ENCODE results near the gene REEP5. TPM values are rescaled to one million over a fixed set of nuclear protein-coding genes. Genes with fewer than 3 reads are reported as not detected.

Gene REEP5
- total RNA-seq, 4 donors from 2014 or later, result 67.2 to 116 (median 89.9) TPM

GRCh38 chr5:112958093-112959088 lies 36.4 kb upstream of the REEP5 start:
- ATAC-seq (peak; percentile 95 to 96), DNase-seq (peak; percentile 80 to 86)
- no peak for TF ChIP-seq POLR2A (IDR thresholded peaks at IDR 0.05)
- TF ChIP-seq CTCF (IDR thresholded peaks at IDR 0.05 in 4 of 5, conservative IDR thresholded peaks at IDR 0.05 in 1 of 5), result no peak
- peak overlapping the region; percentile 40 to 68 (median 62) for H3K27ac ChIP-seq
- H3K4me3 ChIP-seq, result no peak overlapping the region
- no peaks in the 10 kb centered on the region for H3K9me3 ChIP-seq
- peaks cover 31 to 39% of the 10 kb centered on the region in 2 donors for H3K4me1 ChIP-seq
- in situ Hi-C loops (cut with MboI; ENCODE audit: low sequenced_read_pairs in 4 of 4), result no loop called here
- no peaks in the 10 kb centered on the region for H3K36me3 ChIP-seq
- H3K27me3 ChIP-seq, result no peaks in the 10 kb centered on the region
- intact Hi-C loops (cut with DNase I; ENCODE audit: low total_unique reads), result no loop called here

- H3K9me3 ChIP-seq, result no peaks in the 10 kb centered on the region
- TF ChIP-seq CTCF (IDR thresholded peaks at IDR 0.05 in 4 of 5, conservative IDR thresholded peaks at IDR 0.05 in 1 of 5) (no peak), POLR2A (IDR thresholded peaks at IDR 0.05) (no peak)
- peaks cover 30 to 36% of the 10 kb centered on the region in 2 donors for H3K4me1 ChIP-seq
- no peak for ATAC-seq
- H3K27me3 ChIP-seq, result no peaks in the 10 kb centered on the region
- H3K4me3 ChIP-seq, result no peak overlapping the region
- no peak for DNase-seq
- no peak overlapping the region for H3K27ac ChIP-seq
- in situ Hi-C loops (cut with MboI; ENCODE audit: low sequenced_read_pairs in 4 of 4) (no loop called here), intact Hi-C loops (cut with DNase I; ENCODE audit: low total_unique reads) (no loop called here)
- H3K36me3 ChIP-seq, result no peaks in the 10 kb centered on the region
Measured at GRCh38 chr5:112957036-112957808, 35.2 kb upstream of the REEP5 start.

GRCh38 chr5:112956606-112957005 lies 34.6 kb upstream of the REEP5 start:
- H3K4me3 ChIP-seq, result no peak overlapping the region
- H3K27ac ChIP-seq, result no peak overlapping the region
- DNase-seq (no peak), ATAC-seq (no peak)
- in situ Hi-C loops (cut with MboI; ENCODE audit: low sequenced_read_pairs in 4 of 4), result no loop called here
- no peaks in the 10 kb centered on the region for H3K27me3 ChIP-seq
- H3K4me1 ChIP-seq, result peaks cover 30 to 36% of the 10 kb centered on the region in 2 donors
- no peaks in the 10 kb centered on the region for H3K9me3 ChIP-seq
- intact Hi-C loops (cut with DNase I; ENCODE audit: low total_unique reads), result no loop called here
- TF ChIP-seq POLR2A (IDR thresholded peaks at IDR 0.05), result no peak
- H3K36me3 ChIP-seq, result no peaks in the 10 kb centered on the region

- ATAC-seq, result no peak
- Histone ChIP-seq H3K4me3 (no peak overlapping the region), H3K4me1 (no peaks in the 10 kb centered on the region), H3K36me3 (no peaks in the 10 kb centered on the region), H3K27me3 (no peaks in the 10 kb centered on the region), H3K27ac (no peak overlapping the region), H3K9me3 (no peaks in the 10 kb centered on the region)
- in situ Hi-C loops (cut with MboI; ENCODE audit: low sequenced_read_pairs in 4 of 4), result no loop called here
- no peak for DNase-seq
- intact Hi-C loops (cut with DNase I; ENCODE audit: low total_unique reads), result no loop called here
- TF ChIP-seq POLR2A (IDR thresholded peaks at IDR 0.05) (no peak), CTCF (IDR thresholded peaks at IDR 0.05 in 4 of 5, conservative IDR thresholded peaks at IDR 0.05 in 1 of 5) (no peak)
Measured at GRCh38 chr5:112951124-112951702, 29.2 kb upstream of the REEP5 start.
